SKM-1 (cell line): ENCODE measurements around the gene TOGARAM1.

Source experiments
- DNase-seq: peaks from one replicate; lab custom pipeline; 2025; ENCODE audit not compliant: unreplicated experiment; lab: John Stamatoyannopoulos, UW

Gene TOGARAM1

GRCh38 chr14:45084946-45085346 lies 123.0 kb downstream of the TOGARAM1 start:
- no peak for DNase-seq

- DNase-seq: no peak
Observed at GRCh38 chr14:45089813-45090212, 127.8 kb downstream of the TOGARAM1 start.

GRCh38 chr14:45091710-45092109 lies 129.7 kb downstream of the TOGARAM1 start:
- no peak for DNase-seq

GRCh38 chr14:45094275-45094674 lies 132.3 kb downstream of the TOGARAM1 start:
- no peak for DNase-seq

- DNase-seq: no peak
Observed at GRCh38 chr14:45095143-45095542, 133.2 kb downstream of the TOGARAM1 start.

GRCh38 chr14:45096218-45096617 lies 134.2 kb downstream of the TOGARAM1 start:
- DNase-seq: no peak

GRCh38 chr14:45103806-45104205 lies 141.8 kb downstream of the TOGARAM1 start:
- DNase-seq: no peak

- no peak for DNase-seq
Observed at GRCh38 chr14:45104561-45104960, 142.6 kb downstream of the TOGARAM1 start.

GRCh38 chr14:45112896-45113781 lies 151.1 kb downstream of the TOGARAM1 start:
- no peak for DNase-seq

GRCh38 chr14:45114327-45114726 lies 152.3 kb downstream of the TOGARAM1 start:
- DNase-seq: no peak

GRCh38 chr14:45118594-45118993 lies 156.6 kb downstream of the TOGARAM1 start:
- no peak for DNase-seq

GRCh38 chr14:45120096-45120495 lies 158.1 kb downstream of the TOGARAM1 start:
- no peak for DNase-seq

- DNase-seq: no peak
Observed at GRCh38 chr14:45123271-45123670, 161.3 kb downstream of the TOGARAM1 start.
